Endothelial cell (in vitro differentiated cells): Measurements from ENCODE around the gene DGCR2. TPM values are rescaled to one million over a fixed set of nuclear protein-coding genes. Genes with fewer than 3 reads are reported as not detected.
A peak's percentile ranks its signal among the peaks of the same experiment; 100 is the strongest.
"Not testable (repeated sequence)": the region's sequence is repeated elsewhere in the genome, so short reads cannot be mapped to it uniquely, and the experiment has no call there.

ENCODE experiments used
- DNase-seq: peaks from one replicate; pipeline ENCODE4 v3.0.0; 2021; ENCODE audit warnings: low spot score
- H3K27ac Mint-ChIP-seq: one replicate; pipeline ENCODE4 v1.8.0; 2021; ENCODE audit warnings: mixed read lengths, inconsistent platforms; ENCODE audit not compliant: unreplicated experiment
- H3K27me3 Mint-ChIP-seq: one replicate; pipeline ENCODE4 v1.8.0; 2021; ENCODE audit warnings: mild to moderate bottlenecking, moderate library complexity, mixed read lengths, inconsistent platforms; ENCODE audit not compliant: unreplicated experiment
- H3K36me3 Mint-ChIP-seq: one replicate; pipeline ENCODE4 v1.8.0; 2021; ENCODE audit warnings: mild to moderate bottlenecking, low read depth, mixed read lengths, inconsistent platforms; ENCODE audit not compliant: unreplicated experiment
- H3K4me1 Mint-ChIP-seq: one replicate; pipeline ENCODE4 v1.8.0; 2021; ENCODE audit warnings: mild to moderate bottlenecking, mixed read lengths, inconsistent platforms; ENCODE audit not compliant: unreplicated experiment
- H3K4me3 Mint-ChIP-seq: one replicate; pipeline ENCODE4 v1.8.0; 2021; ENCODE audit warnings: mild to moderate bottlenecking, mixed read lengths, inconsistent platforms; ENCODE audit not compliant: unreplicated experiment
- H3K9me3 Mint-ChIP-seq: one replicate; pipeline ENCODE4 v1.8.0; 2021; ENCODE audit warnings: mixed read lengths, inconsistent platforms; ENCODE audit not compliant: unreplicated experiment
- total RNA-seq: library from RNA; stranded (reverse); fragmentation: NEBNext Ultra II Directional; extraction: Animal tissue kit (Norgen Biotek cat#: 25700); gene quantifications from one replicate; pipeline ENCODE4 v1.2.1, GENCODE V29; 2021; ENCODE audit not compliant: unreplicated experiment
- TF ChIP-seq, protein P1 (sequence below): fragments of 200-600 bp; sonication (generic); IDR thresholded peaks from one replicate; pipeline ENCODE4 v1.5.0; 2021; ENCODE audit warnings: antibody characterized with exemption; ENCODE audit not compliant: unreplicated experiment

DGCR2 gene
- total RNA-seq, 1 donor from 2014 or later = 46.7 TPM

GRCh38 chr22:19085233-19085718 lies 36.9 kb downstream of the DGCR2 start:
- peak overlapping the region; percentile 95 for H3K27ac Mint-ChIP-seq
- peak; percentile 9 for DNase-seq
- H3K27me3 Mint-ChIP-seq = peaks cover 2% of the 10 kb centered on the region
- TF ChIP-seq, protein P1, sequence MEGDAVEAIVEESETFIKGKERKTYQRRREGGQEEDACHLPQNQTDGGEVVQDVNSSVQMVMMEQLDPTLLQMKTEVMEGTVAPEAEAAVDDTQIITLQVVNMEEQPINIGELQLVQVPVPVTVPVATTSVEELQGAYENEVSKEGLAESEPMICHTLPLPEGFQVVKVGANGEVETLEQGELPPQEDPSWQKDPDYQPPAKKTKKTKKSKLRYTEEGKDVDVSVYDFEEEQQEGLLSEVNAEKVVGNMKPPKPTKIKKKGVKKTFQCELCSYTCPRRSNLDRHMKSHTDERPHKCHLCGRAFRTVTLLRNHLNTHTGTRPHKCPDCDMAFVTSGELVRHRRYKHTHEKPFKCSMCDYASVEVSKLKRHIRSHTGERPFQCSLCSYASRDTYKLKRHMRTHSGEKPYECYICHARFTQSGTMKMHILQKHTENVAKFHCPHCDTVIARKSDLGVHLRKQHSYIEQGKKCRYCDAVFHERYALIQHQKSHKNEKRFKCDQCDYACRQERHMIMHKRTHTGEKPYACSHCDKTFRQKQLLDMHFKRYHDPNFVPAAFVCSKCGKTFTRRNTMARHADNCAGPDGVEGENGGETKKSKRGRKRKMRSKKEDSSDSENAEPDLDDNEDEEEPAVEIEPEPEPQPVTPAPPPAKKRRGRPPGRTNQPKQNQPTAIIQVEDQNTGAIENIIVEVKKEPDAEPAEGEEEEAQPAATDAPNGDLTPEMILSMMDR = no peak
- peaks cover 9% of the 10 kb centered on the region for H3K36me3 Mint-ChIP-seq
- H3K4me1 Mint-ChIP-seq = peaks cover 15% of the 10 kb centered on the region
- H3K4me3 Mint-ChIP-seq = peak overlapping the region; percentile 57
- no peaks in the 10 kb centered on the region for H3K9me3 Mint-ChIP-seq

GRCh38 chr22:19084586-19084985 lies 37.6 kb downstream of the DGCR2 start:
- H3K27ac Mint-ChIP-seq, H3K9me3 Mint-ChIP-seq, H3K27me3 Mint-ChIP-seq, DNase-seq, H3K36me3 Mint-ChIP-seq, H3K4me3 Mint-ChIP-seq: not testable (repeated sequence)
- H3K4me1 Mint-ChIP-seq = peaks cover 15% of the 10 kb centered on the region

- not testable (repeated sequence) for H3K9me3 Mint-ChIP-seq, DNase-seq, H3K4me3 Mint-ChIP-seq, H3K27me3 Mint-ChIP-seq, H3K27ac Mint-ChIP-seq, H3K36me3 Mint-ChIP-seq
- peaks cover 15% of the 10 kb centered on the region for H3K4me1 Mint-ChIP-seq
These were observed 38.1 kb downstream of the DGCR2 start for GRCh38 chr22:19084126-19084525.

DNA sequence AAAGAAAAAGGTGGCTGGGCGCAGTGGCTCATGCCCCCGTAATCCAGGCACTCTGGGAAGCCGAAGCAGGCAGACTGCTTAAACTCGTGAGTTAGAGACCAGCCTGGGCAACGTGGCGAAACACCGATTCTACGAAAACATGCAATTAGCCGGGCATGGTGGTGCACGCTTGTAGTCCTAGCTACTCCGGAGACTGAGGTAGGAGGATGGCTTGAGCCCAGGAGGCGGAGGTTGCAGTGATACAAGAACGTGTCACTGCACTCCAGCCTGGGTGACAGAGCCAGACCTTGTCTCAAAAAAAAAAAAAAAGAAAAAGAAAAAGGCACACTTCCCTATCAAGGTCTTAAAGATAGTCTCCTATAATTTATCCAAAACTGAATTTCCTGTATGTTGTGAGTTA lies 39.4 kb downstream of the DGCR2 start:
- H3K27me3 Mint-ChIP-seq = peaks cover 2% of the 10 kb centered on the region
- no peak for DNase-seq
- no peaks in the 10 kb centered on the region for H3K9me3 Mint-ChIP-seq
- TF ChIP-seq, protein P1 = no peak
- peaks cover 15% of the 10 kb centered on the region for H3K4me1 Mint-ChIP-seq
- H3K4me3 Mint-ChIP-seq = no peak overlapping the region
- peaks cover 5% of the 10 kb centered on the region for H3K36me3 Mint-ChIP-seq
- H3K27ac Mint-ChIP-seq = no peak overlapping the region

DNA sequence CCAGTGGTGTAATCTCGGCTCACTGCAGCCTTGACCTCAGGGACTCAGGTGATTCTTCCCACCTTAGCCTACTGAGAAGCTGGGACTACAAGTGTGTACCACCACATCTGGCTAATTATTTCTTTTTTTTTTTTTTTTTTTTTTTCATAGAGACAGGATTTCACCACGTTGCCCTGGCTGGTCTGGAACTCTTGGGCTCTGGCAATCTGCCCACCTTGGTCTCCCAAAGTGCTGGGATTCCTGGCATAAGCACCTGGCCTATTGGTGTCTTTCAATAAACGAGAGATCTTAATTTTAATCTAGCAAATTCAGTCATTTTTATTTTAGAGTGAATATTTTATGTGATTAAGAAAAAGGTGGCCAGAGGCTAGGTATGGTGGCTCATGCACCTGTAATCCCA lies 40.1 kb downstream of the DGCR2 start:
- H3K27me3 Mint-ChIP-seq = peaks cover 2% of the 10 kb centered on the region
- H3K36me3 Mint-ChIP-seq = peaks cover 5% of the 10 kb centered on the region
- H3K27ac Mint-ChIP-seq = no peak overlapping the region
- no peaks in the 10 kb centered on the region for H3K9me3 Mint-ChIP-seq
- peaks cover 15% of the 10 kb centered on the region for H3K4me1 Mint-ChIP-seq
- TF ChIP-seq, protein P1 = no peak
- no peak for DNase-seq
- no peak overlapping the region for H3K4me3 Mint-ChIP-seq

- Mint-ChIP-seq H3K36me3 (peaks cover 5% of the 10 kb centered on the region), H3K4me3 (no peak overlapping the region), H3K4me1 (peaks cover 11% of the 10 kb centered on the region), H3K27me3 (peaks cover 2% of the 10 kb centered on the region), H3K9me3 (no peaks in the 10 kb centered on the region), H3K27ac (no peak overlapping the region)
- TF ChIP-seq, protein P1 = no peak
- no peak for DNase-seq
These were observed 40.9 kb downstream of the DGCR2 start for GRCh38 chr22:19081351-19081750.
